D721Med (cell line): ENCODE measurements around the gene P2RY6.

ENCODE experiments used
- DNase-seq: peaks from one replicate; pipeline ENCODE4 v3.0.0; 2011; ENCODE audit warnings: low spot score; ENCODE audit not compliant: insufficient read length
- FAIRE-seq: peaks from 2 replicates; lab custom pipeline; 2011; peaks lifted over from hg19 to GRCh38; lab: Jason Lieb, UNC
- CTCF ChIP-seq: IDR thresholded peaks from 2 replicates; pipeline ENCODE4 v1.5.1; 2012; ENCODE audit warnings: mild to moderate bottlenecking, control low read depth; ENCODE audit not compliant: insufficient read depth; ENCODE audit errors: missing control alignments

P2RY6 gene

DNA sequence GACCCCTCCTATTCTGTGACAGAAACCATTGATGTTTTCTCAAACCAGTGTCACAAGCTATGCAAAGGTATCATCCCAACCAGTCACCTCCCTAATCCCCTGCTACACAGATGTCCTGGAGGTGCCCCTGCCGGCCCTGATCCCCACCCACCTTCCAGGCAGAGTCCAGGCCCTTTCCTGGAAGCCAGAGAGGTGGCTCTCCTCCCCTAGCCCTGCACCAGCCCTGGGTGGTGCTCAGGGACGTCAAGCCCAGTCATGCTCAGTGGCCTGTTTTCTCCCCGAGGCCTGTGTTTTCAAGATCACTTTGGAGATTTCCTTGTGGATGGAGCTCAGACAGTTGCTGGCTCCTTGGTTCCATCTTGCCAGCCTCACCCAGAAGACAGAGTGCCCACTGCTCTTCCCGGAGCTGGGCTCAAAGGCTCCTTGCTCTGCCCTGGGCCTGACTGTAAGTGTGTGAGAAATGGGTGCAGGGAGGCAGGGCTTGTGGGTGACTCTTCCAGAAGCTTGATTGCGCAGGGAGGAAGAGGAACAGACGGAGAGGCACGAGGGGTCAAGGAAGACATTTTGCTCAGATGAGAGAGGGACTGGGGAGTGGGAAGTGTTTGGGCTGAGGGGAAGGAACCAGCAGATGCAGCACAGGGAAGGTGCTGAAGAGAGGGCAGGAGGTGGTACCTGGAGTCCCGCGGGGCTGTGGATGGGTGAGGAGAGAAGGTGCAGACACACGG lies 11.3 kb downstream of the P2RY6 start:
- FAIRE-seq (no peak), DNase-seq (no peak)
- TF ChIP-seq CTCF, result no peak

GRCh38 chr11:73284106-73284505 lies 12.0 kb downstream of the P2RY6 start:
- no peak for FAIRE-seq
- no peak for TF ChIP-seq CTCF
- DNase-seq, result no peak

GRCh38 chr11:73285721-73286120 lies 13.6 kb downstream of the P2RY6 start:
- no peak for FAIRE-seq
- TF ChIP-seq CTCF, result no peak
- DNase-seq, result no peak

GRCh38 chr11:73286240-73286810 lies 14.2 kb downstream of the P2RY6 start:
- no peak for TF ChIP-seq CTCF
- FAIRE-seq (no peak), DNase-seq (no peak)

- DNase-seq (no peak), FAIRE-seq (no peak)
- TF ChIP-seq CTCF, result no peak
Observed at GRCh38 chr11:73287400-73288101, 15.4 kb downstream of the P2RY6 start.

DNA sequence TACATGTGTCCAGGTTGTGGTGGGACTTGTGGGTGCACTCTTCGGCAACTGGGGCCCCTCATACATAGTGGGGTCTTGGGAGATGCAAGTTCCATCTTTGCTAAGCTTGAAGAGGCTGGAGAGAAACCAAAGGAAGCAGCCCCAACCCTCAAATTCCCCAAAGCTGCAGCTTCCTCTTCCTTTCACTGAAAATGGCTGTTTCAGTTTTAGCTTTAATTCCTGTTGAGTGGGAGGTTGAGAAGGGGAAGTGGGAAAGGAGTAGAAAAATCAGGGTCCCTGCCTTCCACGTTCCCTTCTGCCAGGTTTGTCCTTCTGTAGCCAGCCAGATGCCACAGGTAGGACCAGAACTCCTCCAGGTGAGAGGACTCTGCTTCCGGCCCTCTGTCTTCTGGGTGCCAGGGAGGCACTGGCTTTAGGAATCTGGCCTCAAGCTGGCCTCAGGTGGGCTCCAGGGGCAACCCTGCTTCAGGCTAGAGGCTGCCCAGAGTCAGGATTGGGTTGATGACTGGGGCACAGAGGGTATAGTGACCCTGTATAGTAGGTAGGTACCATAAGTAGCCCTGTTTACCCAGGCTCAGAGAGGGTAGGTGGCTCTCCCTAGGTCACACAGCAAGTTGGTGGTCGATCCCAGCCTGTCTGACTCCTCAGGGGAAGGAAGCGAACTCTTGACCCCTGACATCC lies 16.2 kb downstream of the P2RY6 start:
- no peak for DNase-seq
- no peak for FAIRE-seq
- no peak for TF ChIP-seq CTCF
